ENCODE data around the gene YY1AP1. TPM values are rescaled to one million over a fixed set of nuclear protein-coding genes. Genes with fewer than 3 reads are reported as not detected.

YY1AP1 gene
- total and polyA plus RNA-seq, 10 of the 15 experiments (the other 5 are each of a cell fraction or from before 2014, with no cell fraction given) = 13.2 to 118 (median 40.5) TPM

DNA sequence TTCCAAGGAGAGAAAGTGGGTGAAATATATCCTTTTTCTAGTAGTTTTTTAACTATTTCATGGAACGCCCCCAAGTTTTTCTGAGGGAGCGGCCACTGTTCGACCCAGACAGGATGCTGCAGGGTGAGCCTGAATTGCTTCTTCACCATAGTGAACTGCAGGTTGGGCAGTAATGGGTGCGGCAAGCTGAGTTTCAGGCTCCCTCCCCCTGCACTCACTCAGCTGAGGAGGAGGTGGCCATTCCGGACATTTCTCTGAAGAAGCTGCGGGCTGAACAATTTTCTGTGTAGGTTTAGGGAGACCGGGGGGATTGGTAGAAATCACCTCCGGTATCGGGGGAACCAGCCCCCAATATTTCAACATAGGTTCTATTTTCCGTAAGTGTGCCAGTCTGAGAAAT lies 8.5 kb upstream of the YY1AP1 start (continued):
- TF ChIP-seq, protein P1, sequence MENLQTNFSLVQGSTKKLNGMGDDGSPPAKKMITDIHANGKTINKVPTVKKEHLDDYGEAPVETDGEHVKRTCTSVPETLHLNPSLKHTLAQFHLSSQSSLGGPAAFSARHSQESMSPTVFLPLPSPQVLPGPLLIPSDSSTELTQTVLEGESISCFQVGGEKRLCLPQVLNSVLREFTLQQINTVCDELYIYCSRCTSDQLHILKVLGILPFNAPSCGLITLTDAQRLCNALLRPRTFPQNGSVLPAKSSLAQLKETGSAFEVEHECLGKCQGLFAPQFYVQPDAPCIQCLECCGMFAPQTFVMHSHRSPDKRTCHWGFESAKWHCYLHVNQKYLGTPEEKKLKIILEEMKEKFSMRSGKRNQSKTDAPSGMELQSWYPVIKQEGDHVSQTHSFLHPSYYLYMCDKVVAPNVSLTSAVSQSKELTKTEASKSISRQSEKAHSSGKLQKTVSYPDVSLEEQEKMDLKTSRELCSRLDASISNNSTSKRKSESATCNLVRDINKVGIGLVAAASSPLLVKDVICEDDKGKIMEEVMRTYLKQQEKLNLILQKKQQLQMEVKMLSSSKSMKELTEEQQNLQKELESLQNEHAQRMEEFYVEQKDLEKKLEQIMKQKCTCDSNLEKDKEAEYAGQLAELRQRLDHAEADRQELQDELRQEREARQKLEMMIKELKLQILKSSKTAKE (IDR thresholded peaks at IDR 0.05; ENCODE audit: low read depth, poor library complexity, severe bottlenecking) = no peak
- TF ChIP-seq, protein P2, sequence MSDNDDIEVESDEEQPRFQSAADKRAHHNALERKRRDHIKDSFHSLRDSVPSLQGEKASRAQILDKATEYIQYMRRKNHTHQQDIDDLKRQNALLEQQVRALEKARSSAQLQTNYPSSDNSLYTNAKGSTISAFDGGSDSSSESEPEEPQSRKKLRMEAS (IDR thresholded peaks at IDR 0.05; ENCODE audit: low read depth, low read length) = no peak
- TF ChIP-seq HDAC6 (IDR thresholded peaks at IDR 0.05; ENCODE audit: unreplicated experiment) (no peak), CREB1 (IDR thresholded peaks at IDR 0.05; ENCODE audit: low read depth) (no peak), HCFC1 (IDR thresholded peaks at IDR 0.05; ENCODE audit: low read length) (no peak)
- TF ChIP-seq, protein P3, sequence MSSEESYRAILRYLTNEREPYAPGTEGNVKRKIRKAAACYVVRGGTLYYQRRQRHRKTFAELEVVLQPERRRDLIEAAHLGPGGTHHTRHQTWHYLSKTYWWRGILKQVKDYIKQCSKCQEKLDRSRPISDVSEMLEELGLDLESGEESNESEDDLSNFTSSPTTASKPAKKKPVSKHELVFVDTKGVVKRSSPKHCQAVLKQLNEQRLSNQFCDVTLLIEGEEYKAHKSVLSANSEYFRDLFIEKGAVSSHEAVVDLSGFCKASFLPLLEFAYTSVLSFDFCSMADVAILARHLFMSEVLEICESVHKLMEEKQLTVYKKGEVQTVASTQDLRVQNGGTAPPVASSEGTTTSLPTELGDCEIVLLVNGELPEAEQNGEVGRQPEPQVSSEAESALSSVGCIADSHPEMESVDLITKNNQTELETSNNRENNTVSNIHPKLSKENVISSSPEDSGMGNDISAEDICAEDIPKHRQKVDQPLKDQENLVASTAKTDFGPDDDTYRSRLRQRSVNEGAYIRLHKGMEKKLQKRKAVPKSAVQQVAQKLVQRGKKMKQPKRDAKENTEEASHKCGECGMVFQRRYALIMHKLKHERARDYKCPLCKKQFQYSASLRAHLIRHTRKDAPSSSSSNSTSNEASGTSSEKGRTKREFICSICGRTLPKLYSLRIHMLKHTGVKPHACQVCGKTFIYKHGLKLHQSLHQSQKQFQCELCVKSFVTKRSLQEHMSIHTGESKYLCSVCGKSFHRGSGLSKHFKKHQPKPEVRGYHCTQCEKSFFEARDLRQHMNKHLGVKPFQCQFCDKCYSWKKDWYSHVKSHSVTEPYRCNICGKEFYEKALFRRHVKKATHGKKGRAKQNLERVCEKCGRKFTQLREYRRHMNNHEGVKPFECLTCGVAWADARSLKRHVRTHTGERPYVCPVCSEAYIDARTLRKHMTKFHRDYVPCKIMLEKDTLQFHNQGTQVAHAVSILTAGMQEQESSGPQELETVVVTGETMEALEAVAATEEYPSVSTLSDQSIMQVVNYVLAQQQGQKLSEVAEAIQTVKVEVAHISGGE (CRISPR knock-in tag; IDR thresholded peaks at IDR 0.05) = no peak

DNA sequence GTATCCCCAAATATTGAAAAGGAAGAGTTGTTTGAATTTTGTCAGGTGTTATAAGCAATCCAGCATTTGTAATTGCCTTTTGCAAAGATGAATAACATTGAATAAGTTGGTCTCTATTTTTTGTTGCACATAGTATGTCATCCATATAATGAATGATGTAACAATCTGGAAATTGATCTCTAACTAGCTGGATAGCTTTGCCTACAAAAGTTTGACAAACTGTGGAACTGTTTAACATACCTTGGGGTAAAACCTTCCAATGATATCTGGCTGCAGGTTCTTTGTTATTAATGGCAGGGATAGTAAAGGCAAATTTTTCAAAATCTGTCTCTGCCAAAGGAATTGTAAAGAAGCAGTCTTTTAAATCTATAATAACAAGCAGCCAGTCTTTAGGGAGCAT lies 8.0 kb upstream of the YY1AP1 start:
- no TSS peak for BruUV-seq (replicated peaks)
- CTCF ChIA-PET = interaction anchor here (0.7 kb wide), 1 partner anchor 519 kb away, joined by 3 read pairs; no protein-coding TSS in a partner anchor
- Histone ChIP-seq H2AFZ (ENCODE audit: control insufficient read depth, low read depth, low read length) (no peak overlapping the region), H3K4me3 (no peak overlapping the region), H3K9ac (ENCODE audit: control insufficient read depth, insufficient read depth, low read length) (no peak overlapping the region), H3K4me2 (ENCODE audit: control insufficient read depth, insufficient read depth) (no peak overlapping the region), H3K4me1 (ENCODE audit: control insufficient read depth, insufficient read depth, low read length) (no peaks in the 10 kb centered on the region), H3K27ac (ENCODE audit: control insufficient read depth, insufficient read depth) (no peak overlapping the region), H3K36me3 (ENCODE audit: control insufficient read depth in 2 of 2, insufficient read depth in 2 of 2, low read length in 1 of 2) (peaks cover 0 to 5% of the 10 kb centered on the region in 2 experiments; a peak in 1 of 4 replicates), H3K9me3 (replicated peaks; ENCODE audit: control insufficient read depth, insufficient read depth, low read length) (peaks cover 3% of the 10 kb centered on the region; the same call in 1 of the 3 replicates), H3K79me2 (ENCODE audit: control insufficient read depth, insufficient read depth, low read length) (peaks cover 67% of the 10 kb centered on the region), H4K20me1 (ENCODE audit: control insufficient read depth, insufficient read depth) (no peaks in the 10 kb centered on the region), H3K27me3 (replicated peaks in 1 of 2; ENCODE audit: control insufficient read depth in 2 of 2, insufficient read depth in 2 of 2, low read length in 1 of 2) (no peaks in the 10 kb centered on the region)
- DNase-seq (ENCODE audit: low read depth, low spot score) (no peak), ATAC-seq (no peak), FAIRE-seq (no peak)
- POLR2A ChIA-PET = no interaction called here
- RAD21 ChIA-PET (ENCODE audit: unreplicated experiment) = no interaction called here
- in situ Hi-C loops (cut with MboI) = no loop called here
- SMC1A ChIA-PET (ENCODE audit: uncharacterized antibody, unreplicated experiment) = no interaction called here
- intact Hi-C loops (cut with micrococcal nuclease; ENCODE audit: unreplicated experiment) = no loop called here
- TF ChIP-seq, protein P4, sequence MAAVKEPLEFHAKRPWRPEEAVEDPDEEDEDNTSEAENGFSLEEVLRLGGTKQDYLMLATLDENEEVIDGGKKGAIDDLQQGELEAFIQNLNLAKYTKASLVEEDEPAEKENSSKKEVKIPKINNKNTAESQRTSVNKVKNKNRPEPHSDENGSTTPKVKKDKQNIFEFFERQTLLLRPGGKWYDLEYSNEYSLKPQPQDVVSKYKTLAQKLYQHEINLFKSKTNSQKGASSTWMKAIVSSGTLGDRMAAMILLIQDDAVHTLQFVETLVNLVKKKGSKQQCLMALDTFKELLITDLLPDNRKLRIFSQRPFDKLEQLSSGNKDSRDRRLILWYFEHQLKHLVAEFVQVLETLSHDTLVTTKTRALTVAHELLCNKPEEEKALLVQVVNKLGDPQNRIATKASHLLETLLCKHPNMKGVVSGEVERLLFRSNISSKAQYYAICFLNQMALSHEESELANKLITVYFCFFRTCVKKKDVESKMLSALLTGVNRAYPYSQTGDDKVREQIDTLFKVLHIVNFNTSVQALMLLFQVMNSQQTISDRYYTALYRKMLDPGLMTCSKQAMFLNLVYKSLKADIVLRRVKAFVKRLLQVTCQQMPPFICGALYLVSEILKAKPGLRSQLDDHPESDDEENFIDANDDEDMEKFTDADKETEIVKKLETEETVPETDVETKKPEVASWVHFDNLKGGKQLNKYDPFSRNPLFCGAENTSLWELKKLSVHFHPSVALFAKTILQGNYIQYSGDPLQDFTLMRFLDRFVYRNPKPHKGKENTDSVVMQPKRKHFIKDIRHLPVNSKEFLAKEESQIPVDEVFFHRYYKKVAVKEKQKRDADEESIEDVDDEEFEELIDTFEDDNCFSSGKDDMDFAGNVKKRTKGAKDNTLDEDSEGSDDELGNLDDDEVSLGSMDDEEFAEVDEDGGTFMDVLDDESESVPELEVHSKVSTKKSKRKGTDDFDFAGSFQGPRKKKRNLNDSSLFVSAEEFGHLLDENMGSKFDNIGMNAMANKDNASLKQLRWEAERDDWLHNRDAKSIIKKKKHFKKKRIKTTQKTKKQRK (IDR thresholded peaks at IDR 0.05; ENCODE audit: low read depth, low read length) = no peak
- TF ChIP-seq MEF2B (IDR thresholded peaks at IDR 0.05; ENCODE audit: partially characterized antibody, poor library complexity, severe bottlenecking) = no peak
- no peak for TF ChIP-seq SREBF1 (IDR thresholded peaks at IDR 0.05; ENCODE audit: low read length)
